Measurements from ENCODE around the gene LDLRAD4.

The LDLRAD4 gene

DNA sequence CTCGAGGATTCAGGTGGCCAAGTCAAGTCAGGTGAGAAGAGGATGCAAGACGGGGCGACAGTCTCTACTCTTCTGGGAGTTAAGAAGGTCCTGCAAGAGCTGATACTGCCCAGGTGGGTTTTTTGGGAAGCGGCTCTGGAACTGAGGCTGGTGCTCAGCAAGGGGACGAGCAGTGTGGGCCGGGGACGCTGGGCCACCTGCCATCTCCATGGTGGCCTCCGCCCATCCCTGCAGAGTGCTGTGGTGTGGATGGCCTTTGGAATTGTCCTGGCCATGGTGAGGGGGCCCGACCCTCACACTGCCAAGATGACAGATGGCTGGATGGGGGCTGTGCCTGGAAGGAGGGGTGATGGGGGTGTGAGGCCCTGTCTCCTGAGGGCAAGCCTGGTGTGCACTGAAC, 34.2 kb upstream of the LDLRAD4 start:
- no peaks in the 10 kb centered on the region for H3K27me3 ChIP-seq (ENCODE audit: low read length)

DNA sequence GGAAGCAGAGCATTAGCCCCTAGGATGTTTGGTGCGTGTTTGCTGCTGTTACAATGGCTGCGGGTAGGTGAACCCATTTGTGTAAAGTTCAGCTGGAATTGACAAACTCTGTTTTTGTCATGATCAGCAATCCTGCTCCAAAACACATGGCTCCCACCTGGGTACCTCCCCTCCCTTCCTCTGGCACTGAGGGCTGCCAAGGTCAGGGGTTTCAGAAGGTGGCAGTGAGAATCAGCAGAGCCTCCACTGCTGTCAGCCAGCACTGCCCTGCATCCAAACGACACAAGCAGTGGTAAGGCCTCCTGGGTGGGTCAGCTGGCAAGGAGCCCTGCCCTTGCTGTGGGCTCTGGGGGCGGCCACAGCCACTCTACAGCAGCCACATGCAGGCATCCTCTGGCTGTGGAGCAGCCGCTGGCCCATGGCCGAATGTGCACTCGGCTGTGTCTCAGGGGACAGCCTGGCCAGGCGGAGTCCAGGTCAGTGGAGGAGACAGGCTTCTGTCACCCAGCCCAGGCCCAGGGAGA, 32.8 kb upstream of the LDLRAD4 start:
- no peak overlapping the region for H3K4me2 ChIP-seq (ENCODE audit: low read depth, low read length, poor library complexity, severe bottlenecking)
- H3K27me3 ChIP-seq (ENCODE audit: low read length), result no peaks in the 10 kb centered on the region
- H4K20me1 ChIP-seq (ENCODE audit: low read depth, low read length), result no peaks in the 10 kb centered on the region

More for the DNA sequence above, 34.2 kb upstream of the LDLRAD4 start:
- Histone ChIP-seq H3K9me2 (replicated peaks; ENCODE audit: insufficient read depth, low read length) (no peaks in the 10 kb centered on the region), H3K27ac (ENCODE audit: low read depth, low read length) (no peak overlapping the region), H3K9ac (ENCODE audit: low read length) (no peak overlapping the region), H3K79me2 (ENCODE audit: insufficient read depth, low read length) (no peaks in the 10 kb centered on the region), H3F3A (ENCODE audit: insufficient read depth) (no peaks in the 10 kb centered on the region), H3K4me2 (ENCODE audit: low read depth, low read length, poor library complexity, severe bottlenecking) (no peak overlapping the region), H3K36me3 (ENCODE audit: low read length) (no peaks in the 10 kb centered on the region), H3K4me3 (ENCODE audit: insufficient read depth, low read length, poor library complexity, severe bottlenecking) (no peak overlapping the region), H4K20me1 (ENCODE audit: low read depth, low read length) (no peaks in the 10 kb centered on the region), H2AFZ (ENCODE audit: low read depth, low read length, severe bottlenecking) (no peak overlapping the region), H3K9me3 (ENCODE audit: insufficient read depth, low read length) (no peaks in the 10 kb centered on the region)
- TF ChIP-seq, protein P1, sequence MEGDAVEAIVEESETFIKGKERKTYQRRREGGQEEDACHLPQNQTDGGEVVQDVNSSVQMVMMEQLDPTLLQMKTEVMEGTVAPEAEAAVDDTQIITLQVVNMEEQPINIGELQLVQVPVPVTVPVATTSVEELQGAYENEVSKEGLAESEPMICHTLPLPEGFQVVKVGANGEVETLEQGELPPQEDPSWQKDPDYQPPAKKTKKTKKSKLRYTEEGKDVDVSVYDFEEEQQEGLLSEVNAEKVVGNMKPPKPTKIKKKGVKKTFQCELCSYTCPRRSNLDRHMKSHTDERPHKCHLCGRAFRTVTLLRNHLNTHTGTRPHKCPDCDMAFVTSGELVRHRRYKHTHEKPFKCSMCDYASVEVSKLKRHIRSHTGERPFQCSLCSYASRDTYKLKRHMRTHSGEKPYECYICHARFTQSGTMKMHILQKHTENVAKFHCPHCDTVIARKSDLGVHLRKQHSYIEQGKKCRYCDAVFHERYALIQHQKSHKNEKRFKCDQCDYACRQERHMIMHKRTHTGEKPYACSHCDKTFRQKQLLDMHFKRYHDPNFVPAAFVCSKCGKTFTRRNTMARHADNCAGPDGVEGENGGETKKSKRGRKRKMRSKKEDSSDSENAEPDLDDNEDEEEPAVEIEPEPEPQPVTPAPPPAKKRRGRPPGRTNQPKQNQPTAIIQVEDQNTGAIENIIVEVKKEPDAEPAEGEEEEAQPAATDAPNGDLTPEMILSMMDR (IDR thresholded peaks at IDR 0.05; ENCODE audit: insufficient read depth, low read length, poor library complexity, severe bottlenecking), result no peak
- no peak for TF ChIP-seq EZH2phosphoT487 (conservative IDR thresholded peaks at IDR 0.05; ENCODE audit: low read length)

DNA sequence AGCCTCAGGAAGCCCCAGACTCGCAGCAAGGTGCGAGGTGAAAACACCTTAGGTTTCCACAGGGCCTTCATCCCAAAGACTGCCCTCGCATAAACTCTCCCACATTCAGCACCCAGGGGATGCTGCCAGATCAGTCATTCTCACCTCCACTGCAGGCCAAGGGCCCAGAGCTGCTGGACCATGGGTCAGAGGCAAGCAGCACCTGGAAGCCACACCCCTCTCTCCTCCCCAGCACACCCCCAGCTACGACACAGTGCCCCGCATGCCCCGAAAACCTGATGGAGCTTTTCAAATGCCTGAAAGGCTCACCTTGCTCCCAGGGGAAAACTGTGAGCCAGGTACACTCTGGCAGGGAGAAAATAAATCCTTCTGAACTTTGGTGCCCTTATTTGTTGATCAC, 31.9 kb upstream of the LDLRAD4 start:
- no peaks in the 10 kb centered on the region for H3K9me3 ChIP-seq (ENCODE audit: insufficient read depth, low read length)
- no peaks in the 10 kb centered on the region for H3K27me3 ChIP-seq (ENCODE audit: low read length)
- H4K20me1 ChIP-seq (ENCODE audit: low read depth, low read length), result no peaks in the 10 kb centered on the region
- no peak overlapping the region for H3K4me2 ChIP-seq (ENCODE audit: low read depth, low read length, poor library complexity, severe bottlenecking)
- TF ChIP-seq EZH2phosphoT487 (conservative IDR thresholded peaks at IDR 0.05; ENCODE audit: low read length), result no peak
- TF ChIP-seq, protein P1 (IDR thresholded peaks at IDR 0.05; ENCODE audit: insufficient read depth, low read length, poor library complexity, severe bottlenecking), result no peak
- H3K79me2 ChIP-seq (ENCODE audit: insufficient read depth, low read length), result no peaks in the 10 kb centered on the region
- H3K27ac ChIP-seq (ENCODE audit: low read depth, low read length), result no peak overlapping the region
- H3K9ac ChIP-seq (ENCODE audit: low read length), result no peak overlapping the region
- H3F3A ChIP-seq (ENCODE audit: insufficient read depth), result no peaks in the 10 kb centered on the region
- no peaks in the 10 kb centered on the region for H3K36me3 ChIP-seq (ENCODE audit: low read length)
- no peak overlapping the region for H2AFZ ChIP-seq (ENCODE audit: low read depth, low read length, severe bottlenecking)
- H3K4me3 ChIP-seq (ENCODE audit: insufficient read depth, low read length, poor library complexity, severe bottlenecking), result no peak overlapping the region
- H3K9me2 ChIP-seq (replicated peaks; ENCODE audit: insufficient read depth, low read length), result no peaks in the 10 kb centered on the region

More for the DNA sequence above, 32.8 kb upstream of the LDLRAD4 start:
- Histone ChIP-seq H3K79me2 (ENCODE audit: insufficient read depth, low read length) (no peaks in the 10 kb centered on the region), H3K9me3 (ENCODE audit: insufficient read depth, low read length) (no peaks in the 10 kb centered on the region), H3F3A (ENCODE audit: insufficient read depth) (no peaks in the 10 kb centered on the region), H3K27ac (ENCODE audit: low read depth, low read length) (no peak overlapping the region), H3K9me2 (replicated peaks; ENCODE audit: insufficient read depth, low read length) (no peaks in the 10 kb centered on the region), H3K4me3 (ENCODE audit: insufficient read depth, low read length, poor library complexity, severe bottlenecking) (no peak overlapping the region), H2AFZ (ENCODE audit: low read depth, low read length, severe bottlenecking) (no peak overlapping the region), H3K36me3 (ENCODE audit: low read length) (no peaks in the 10 kb centered on the region), H3K9ac (ENCODE audit: low read length) (no peak overlapping the region)
- TF ChIP-seq EZH2phosphoT487 (conservative IDR thresholded peaks at IDR 0.05; ENCODE audit: low read length), result no peak
- TF ChIP-seq, protein P1 (IDR thresholded peaks at IDR 0.05; ENCODE audit: insufficient read depth, low read length, poor library complexity, severe bottlenecking), result no peak

All from SU-DHL-6 (cell line).